DMS79 (cell line): Measurements from ENCODE around the gene GRIN3B.

Experiments used
- DNase-seq: peaks from one replicate; lab custom pipeline; 2025; lab: John Stamatoyannopoulos, UW

The GRIN3B gene

GRCh38 chr19:1041835-1042685, 41.8 kb downstream of the GRIN3B start:
- DNase-seq, result no peak

- peak; percentile 66 for DNase-seq
Observed at GRCh38 chr19:1042689-1043511, 42.7 kb downstream of the GRIN3B start.

GRCh38 chr19:1045247-1045603, 45.0 kb downstream of the GRIN3B start:
- no peak for DNase-seq

GRCh38 chr19:1046117-1046626, 46.0 kb downstream of the GRIN3B start:
- DNase-seq, result no peak

- DNase-seq, result no peak
Observed at GRCh38 chr19:1046836-1047695, 46.8 kb downstream of the GRIN3B start.

GRCh38 chr19:1047696-1048147, 47.5 kb downstream of the GRIN3B start:
- DNase-seq, result no peak

GRCh38 chr19:1049106-1049505, 48.9 kb downstream of the GRIN3B start:
- DNase-seq, result no peak

- no peak for DNase-seq
Observed at GRCh38 chr19:1049800-1050199, 49.6 kb downstream of the GRIN3B start.

- DNase-seq, result no peak
Observed at GRCh38 chr19:1050989-1051788, 51.0 kb downstream of the GRIN3B start.

- DNase-seq, result no peak
Observed at GRCh38 chr19:1051791-1052190, 51.6 kb downstream of the GRIN3B start.

- no peak for DNase-seq
Observed at GRCh38 chr19:1052349-1052975, 52.2 kb downstream of the GRIN3B start.

- no peak for DNase-seq
Observed at GRCh38 chr19:1053176-1054101, 53.2 kb downstream of the GRIN3B start.

- no peak for DNase-seq
Observed at GRCh38 chr19:1054102-1055027, 54.1 kb downstream of the GRIN3B start.

GRCh38 chr19:1055028-1055425, 54.8 kb downstream of the GRIN3B start:
- no peak for DNase-seq

- no peak for DNase-seq
Observed at GRCh38 chr19:1055886-1056620, 55.8 kb downstream of the GRIN3B start.

- no peak for DNase-seq
Observed at GRCh38 chr19:1057176-1057855, 57.1 kb downstream of the GRIN3B start.

GRCh38 chr19:1058112-1058511, 57.9 kb downstream of the GRIN3B start:
- no peak for DNase-seq
